Fibroblast of lung (primary cell): ENCODE data around the gene ZNF710. TPM values are rescaled to one million over a fixed set of nuclear protein-coding genes. Genes with fewer than 3 reads are reported as not detected.

Source experiments
- DNase-seq, 2 donors: peaks; one replicate each; pipeline versions ENCODE4 v3.0.0 to v3.0.0-alpha.2; 2010; ENCODE audit warnings: low read depth in 2 of 2
- H2AFZ ChIP-seq: 2 replicates; pipeline ENCODE4 v1.5.1; 2012; ENCODE audit warnings: low read length, control low read depth, inconsistent platforms
- H3K27ac ChIP-seq: 2 replicates; pipeline ENCODE4 v1.5.1; 2011; ENCODE audit warnings: low read length, control low read depth; ENCODE audit not compliant: insufficient read depth
- H3K27me3 ChIP-seq: 2 replicates; pipeline ENCODE4 v1.5.1; 2011; ENCODE audit warnings: mild to moderate bottlenecking, low read length; ENCODE audit not compliant: control insufficient read depth, insufficient read depth
- H3K36me3 ChIP-seq: 2 replicates; pipeline ENCODE4 v1.5.1; 2011; ENCODE audit warnings: low read length; ENCODE audit not compliant: control insufficient read depth, insufficient read depth
- H3K4me1 ChIP-seq: 2 replicates; pipeline ENCODE4 v1.5.1; 2011; ENCODE audit warnings: low read length; ENCODE audit not compliant: control insufficient read depth, insufficient read depth; ENCODE audit errors: extremely low read depth
- H3K4me2 ChIP-seq: 2 replicates; pipeline ENCODE4 v1.5.1; 2011; ENCODE audit warnings: low read length, control low read depth; ENCODE audit not compliant: insufficient read depth; ENCODE audit errors: extremely low read depth
- H3K4me3 ChIP-seq, 4 experiments: fragments of 200-600 bp in 1 of 4; sonication (generic) in 1 of 4; replicated peaks in 1 of 4; 2 replicates each; pipeline ENCODE4 v1.5.1; 2011 to 2016; ENCODE audit warnings: low read length in 4 of 4, low read depth in 3 of 4, mild to moderate bottlenecking in 3 of 4, control low read depth in 2 of 4, inconsistent platforms in 1 of 4, mixed read lengths in 1 of 4; ENCODE audit not compliant: insufficient read depth in 1 of 4; ENCODE audit errors: control extremely low read depth in 1 of 4
- H3K79me2 ChIP-seq: 2 replicates; pipeline ENCODE4 v1.5.1; 2012; ENCODE audit warnings: mild to moderate bottlenecking, low read length, inconsistent platforms; ENCODE audit not compliant: control insufficient read depth, insufficient read depth
- H3K9ac ChIP-seq: 2 replicates; pipeline ENCODE4 v1.5.1; 2011; ENCODE audit warnings: mild to moderate bottlenecking, low read length, control low read depth; ENCODE audit not compliant: insufficient read depth
- H3K9me3 ChIP-seq: 2 replicates; pipeline ENCODE4 v1.5.1; 2012; ENCODE audit warnings: low read depth, low read length; ENCODE audit not compliant: control insufficient read depth, insufficient read depth
- H4K20me1 ChIP-seq: 2 replicates; pipeline ENCODE4 v1.5.1; 2011; ENCODE audit warnings: low read length; ENCODE audit not compliant: control insufficient read depth, insufficient read depth; ENCODE audit errors: extremely low read depth
- EZH2 ChIP-seq: IDR thresholded peaks from 2 replicates; pipeline ENCODE4 v1.5.1; 2012; ENCODE audit warnings: low read length, control low read depth, mild to moderate bottlenecking; ENCODE audit errors: missing control alignments
- polyA plus RNA-seq, 2 donors: library from polyadenylated mRNA; depleted of rRNA in 1 of 2; stranded (reverse) in 1 of 2; unstranded in 1 of 2; fragments of >200 nt; gene quantifications; 2 replicates each; pipeline ENCODE4 v1.2.1, GENCODE V29; 2011 to 2012; ENCODE audit warnings: missing spikeins in 1 of 2
- total RNA-seq: library from RNA; depleted of rRNA; stranded (reverse); fragments of >200 nt; gene quantifications from 2 replicates; pipeline ENCODE4 v1.2.1, GENCODE V29; 2014
- TF ChIP-seq, protein P1 (sequence below), 2 donors: IDR thresholded peaks in 1 of 2; conservative IDR thresholded peaks in 1 of 2; 1 replicate in 1 of 2; 2 replicates in 1 of 2; pipeline ENCODE4 v1.5.1; 2011 to 2012; ENCODE audit warnings: low read length in 2 of 2, control low read depth in 1 of 2, inconsistent platforms in 1 of 2, low read depth in 1 of 2, mild to moderate bottlenecking in 1 of 2

Gene ZNF710
- total and polyA plus RNA-seq, 2 donors (not counting 1 experiment from before 2014, with no cell fraction given), result 2.1 to 9.4 TPM

- no peak overlapping the region for H2AFZ ChIP-seq
- TF ChIP-seq, protein P1, sequence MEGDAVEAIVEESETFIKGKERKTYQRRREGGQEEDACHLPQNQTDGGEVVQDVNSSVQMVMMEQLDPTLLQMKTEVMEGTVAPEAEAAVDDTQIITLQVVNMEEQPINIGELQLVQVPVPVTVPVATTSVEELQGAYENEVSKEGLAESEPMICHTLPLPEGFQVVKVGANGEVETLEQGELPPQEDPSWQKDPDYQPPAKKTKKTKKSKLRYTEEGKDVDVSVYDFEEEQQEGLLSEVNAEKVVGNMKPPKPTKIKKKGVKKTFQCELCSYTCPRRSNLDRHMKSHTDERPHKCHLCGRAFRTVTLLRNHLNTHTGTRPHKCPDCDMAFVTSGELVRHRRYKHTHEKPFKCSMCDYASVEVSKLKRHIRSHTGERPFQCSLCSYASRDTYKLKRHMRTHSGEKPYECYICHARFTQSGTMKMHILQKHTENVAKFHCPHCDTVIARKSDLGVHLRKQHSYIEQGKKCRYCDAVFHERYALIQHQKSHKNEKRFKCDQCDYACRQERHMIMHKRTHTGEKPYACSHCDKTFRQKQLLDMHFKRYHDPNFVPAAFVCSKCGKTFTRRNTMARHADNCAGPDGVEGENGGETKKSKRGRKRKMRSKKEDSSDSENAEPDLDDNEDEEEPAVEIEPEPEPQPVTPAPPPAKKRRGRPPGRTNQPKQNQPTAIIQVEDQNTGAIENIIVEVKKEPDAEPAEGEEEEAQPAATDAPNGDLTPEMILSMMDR (conservative IDR thresholded peaks at IDR 0.05 in 1 of 2, IDR thresholded peaks at IDR 0.05 in 1 of 2; ENCODE audit: low read depth in 1 of 2, low read length in 2 of 2), result no peak
- no peak for TF ChIP-seq EZH2
- no peaks in the 10 kb centered on the region for H3K36me3 ChIP-seq
- no peak overlapping the region for H3K27ac ChIP-seq
- H3K4me2 ChIP-seq, result no peak overlapping the region
- no peaks in the 10 kb centered on the region for H4K20me1 ChIP-seq
- no peak overlapping the region for H3K9ac ChIP-seq
- DNase-seq, result no peak
- H3K4me1 ChIP-seq, result peaks cover 32% of the 10 kb centered on the region
- H3K4me3 ChIP-seq, result no peak overlapping the region
- no peaks in the 10 kb centered on the region for H3K27me3 ChIP-seq
- no peaks in the 10 kb centered on the region for H3K9me3 ChIP-seq
- H3K79me2 ChIP-seq, result peaks cover 18% of the 10 kb centered on the region
Measured at GRCh38 chr15:90038632-90039095, 37.5 kb downstream of the ZNF710 start.

- Histone ChIP-seq H3K4me1 (peaks cover 24% of the 10 kb centered on the region), H4K20me1 (no peaks in the 10 kb centered on the region), H2AFZ (no peak overlapping the region), H3K79me2 (peaks cover 15% of the 10 kb centered on the region), H3K9ac (no peak overlapping the region), H3K27ac (no peak overlapping the region), H3K27me3 (no peaks in the 10 kb centered on the region), H3K4me3 (no peak overlapping the region), H3K36me3 (no peaks in the 10 kb centered on the region), H3K9me3 (no peaks in the 10 kb centered on the region), H3K4me2 (no peak overlapping the region)
- no peak for DNase-seq
- no peak for TF ChIP-seq EZH2
- TF ChIP-seq, protein P1 (conservative IDR thresholded peaks at IDR 0.05 in 1 of 2, IDR thresholded peaks at IDR 0.05 in 1 of 2; ENCODE audit: low read depth in 1 of 2, low read length in 2 of 2), result no peak
Measured at GRCh38 chr15:90039996-90040395, 38.9 kb downstream of the ZNF710 start.

- Histone ChIP-seq H3K36me3 (no peaks in the 10 kb centered on the region), H3K79me2 (peaks cover 10% of the 10 kb centered on the region), H3K9ac (no peak overlapping the region), H3K4me3 (no peak overlapping the region), H3K27me3 (no peaks in the 10 kb centered on the region), H3K4me1 (peaks cover 19% of the 10 kb centered on the region), H2AFZ (no peak overlapping the region), H3K4me2 (no peak overlapping the region), H4K20me1 (no peaks in the 10 kb centered on the region), H3K27ac (no peak overlapping the region), H3K9me3 (no peaks in the 10 kb centered on the region)
- TF ChIP-seq EZH2, result no peak
- DNase-seq, result no peak
Measured at GRCh38 chr15:90040618-90041017, 39.5 kb downstream of the ZNF710 start.
